HEK293 (cell line): Measurements from ENCODE around the gene DDX23.

ENCODE experiments used
- CTCF ChIA-PET: fragments of 350-600 bp; formaldehyde crosslinking; extraction: SDS; loops from one replicate; lab custom pipeline; 2021; ENCODE audit warnings: antibody characterized with exemption; lab: Yijun Ruan, JAX
- POLR2A ChIA-PET: fragments of 300-600 bp; formaldehyde crosslinking; extraction: SDS; loops from one replicate; lab custom pipeline; 2020; ENCODE audit warnings: antibody characterized with exemption, inconsistent platforms; lab: Yijun Ruan, JAX
- H3K27ac ChIP-seq: fragments of 200-500 bp; sonication (Bioruptor generic); 2 replicates; pipeline ENCODE4 v1.5.1; 2014; ENCODE audit warnings: low read depth, low read length, control low read depth, inconsistent platforms; ENCODE audit errors: extremely low read depth
- H3K36me3 ChIP-seq, 2 experiments: fragments of 200-500 bp in 1 of 2; sonication (Bioruptor generic) in 1 of 2; 1 replicate in 1 of 2; 2 replicates in 1 of 2; pipeline ENCODE4 v1.5.1; 2014 to 2017; ENCODE audit warnings: inconsistent platforms in 2 of 2, low read length in 2 of 2; ENCODE audit not compliant: control insufficient read depth in 2 of 2, insufficient read depth in 1 of 2
- H3K4me1 ChIP-seq: fragments of 200-500 bp; sonication (Bioruptor generic); 2 replicates; pipeline ENCODE4 v1.5.1; 2014; ENCODE audit warnings: mild to moderate bottlenecking, low read length, inconsistent platforms; ENCODE audit not compliant: control insufficient read depth, insufficient read depth
- H3K4me3 ChIP-seq: 2 replicates; pipeline ENCODE4 v1.5.1; 2011; ENCODE audit warnings: low read depth, mild to moderate bottlenecking, control low read depth, low read length, moderate library complexity
- H3K9me3 ChIP-seq: fragments of 200-500 bp; sonication (Bioruptor generic); 2 replicates; pipeline ENCODE4 v1.5.1; 2014; ENCODE audit warnings: low read depth, low read length, inconsistent platforms; ENCODE audit not compliant: control insufficient read depth, insufficient read depth
- ELK4 ChIP-seq: IDR thresholded peaks from 2 replicates; pipeline ENCODE4 v1.6.1; 2011; ENCODE audit warnings: mild to moderate bottlenecking, low read depth, low read length, borderline replicate concordance
- GFI1B ChIP-seq: fragments of 450-650 bp; formaldehyde crosslinking; IDR thresholded peaks from 2 replicates; pipeline ENCODE4 v1.5.1; 2016; ENCODE audit warnings: missing biosample characterization, missing genetic modification characterization
- KLF10 ChIP-seq: fragments of 450-650 bp; IDR thresholded peaks from 2 replicates; pipeline ENCODE4 v1.5.1; 2018; ENCODE audit warnings: missing biosample characterization, mild to moderate bottlenecking, missing genetic modification characterization
- RBAK ChIP-seq: fragments of 450-650 bp; formaldehyde crosslinking; IDR thresholded peaks from 2 replicates; pipeline ENCODE4 v1.5.1; 2016; ENCODE audit warnings: missing biosample characterization, missing genetic modification characterization
- YY2 ChIP-seq: fragments of 450-650 bp; formaldehyde crosslinking; IDR thresholded peaks from 2 replicates; pipeline ENCODE4 v1.5.1; 2016; ENCODE audit warnings: missing biosample characterization, missing genetic modification characterization
- ZBTB44 ChIP-seq: fragments of 450-650 bp; IDR thresholded peaks from 2 replicates; pipeline ENCODE4 v1.5.1; 2018; ENCODE audit warnings: missing biosample characterization, mild to moderate bottlenecking, missing genetic modification characterization
- ZFP41 ChIP-seq: fragments of 450-650 bp; formaldehyde crosslinking; IDR thresholded peaks from 2 replicates; pipeline ENCODE4 v1.5.1; 2016; ENCODE audit warnings: missing biosample characterization, missing genetic modification characterization, borderline replicate concordance
- ZFP69B ChIP-seq: fragments of 450-650 bp; formaldehyde crosslinking; IDR thresholded peaks from 2 replicates; pipeline ENCODE4 v1.5.1; 2016; ENCODE audit warnings: missing biosample characterization, missing genetic modification characterization
- ZNF133 ChIP-seq: fragments of 450-650 bp; formaldehyde crosslinking; IDR thresholded peaks from 2 replicates; pipeline ENCODE4 v1.5.1; 2016; ENCODE audit warnings: missing biosample characterization, missing genetic modification characterization
- ZNF239 ChIP-seq: fragments of 450-650 bp; formaldehyde crosslinking; IDR thresholded peaks from 2 replicates; pipeline ENCODE4 v1.5.1; 2016; ENCODE audit warnings: missing biosample characterization, missing genetic modification characterization
- ZNF404 ChIP-seq: fragments of 450-650 bp; formaldehyde crosslinking; IDR thresholded peaks from 2 replicates; pipeline ENCODE4 v1.5.1; 2017; ENCODE audit warnings: missing biosample characterization, missing genetic modification characterization
- ZNF501 ChIP-seq: fragments of 450-650 bp; formaldehyde crosslinking; IDR thresholded peaks from 2 replicates; pipeline ENCODE4 v1.5.1; 2016; ENCODE audit warnings: missing biosample characterization, missing genetic modification characterization
- ZNF561 ChIP-seq: fragments of 450-650 bp; IDR thresholded peaks from 2 replicates; pipeline ENCODE4 v1.5.1; 2018; ENCODE audit warnings: missing biosample characterization, missing genetic modification characterization, borderline replicate concordance
- ZNF624 ChIP-seq: fragments of 450-650 bp; formaldehyde crosslinking; IDR thresholded peaks from 2 replicates; pipeline ENCODE4 v1.5.1; 2017; ENCODE audit warnings: missing biosample characterization, missing genetic modification characterization
- ZNF629 ChIP-seq: fragments of 450-650 bp; formaldehyde crosslinking; IDR thresholded peaks from 2 replicates; pipeline ENCODE4 v1.5.1; 2017; ENCODE audit warnings: missing biosample characterization, missing genetic modification characterization
- ZNF777 ChIP-seq: fragments of 450-650 bp; formaldehyde crosslinking; IDR thresholded peaks from 2 replicates; pipeline ENCODE4 v1.5.1; 2017; ENCODE audit warnings: missing biosample characterization, missing genetic modification characterization, borderline replicate concordance
- TF ChIP-seq, protein P1 (sequence below): fragments of 450-650 bp; formaldehyde crosslinking; IDR thresholded peaks from 2 replicates; pipeline ENCODE4 v1.5.1; 2016; ENCODE audit warnings: missing biosample characterization, missing genetic modification characterization, borderline replicate concordance
- TF ChIP-seq, protein P2 (sequence below): fragments of 450-650 bp; formaldehyde crosslinking; IDR thresholded peaks from 2 replicates; pipeline ENCODE4 v1.5.1; 2016; ENCODE audit warnings: missing biosample characterization, missing genetic modification characterization

The DDX23 gene

DNA sequence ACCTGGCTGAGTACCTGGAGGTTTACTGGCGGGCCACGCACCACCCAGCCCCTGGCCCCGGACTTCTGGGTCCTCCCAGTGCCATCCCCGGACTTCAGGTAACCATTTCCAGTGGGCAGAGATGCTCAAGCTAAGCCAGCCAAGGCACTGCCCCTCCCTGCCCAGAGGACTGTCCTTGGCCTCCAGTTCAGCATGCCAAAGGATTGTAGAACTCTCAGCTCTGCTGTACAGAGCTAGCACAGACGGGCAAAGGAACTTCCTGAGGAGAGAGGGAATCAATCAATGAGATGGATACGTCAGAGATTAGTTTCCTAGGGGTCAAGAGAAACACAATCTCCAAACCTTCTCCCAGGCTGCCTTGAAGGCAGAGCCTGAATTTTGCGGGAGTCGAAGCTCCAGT lies 24.9 kb downstream of the DDX23 start:
- Histone ChIP-seq H3K9me3 (no peaks in the 10 kb centered on the region), H3K4me3 (no peak overlapping the region), H3K4me1 (no peaks in the 10 kb centered on the region), H3K27ac (no peak overlapping the region), H3K36me3 (peaks cover 5 to 90% of the 10 kb centered on the region in 2 experiments; a peak in 2 of 3 replicates)
- ChIA-PET POLR2A (interaction anchor here (0.8 to 2.8 kb wide), 5 partner anchors 8 to 64 kb away, joined by 3 to 11 read pairs (median 4); no protein-coding TSS in a partner anchor), CTCF (interaction anchor here (0.5 to 6.0 kb wide), 3 partner anchors 12 to 64 kb away, joined by 3 to 42 read pairs (median 4); no protein-coding TSS in a partner anchor)
- TF ChIP-seq ELK4 (no peak), ZNF239 (tag by site-specific recombination) (no peak), ZFP69B (tag by site-specific recombination) (no peak), ZFP41 (tag by site-specific recombination) (no peak), ZNF133 (tag by site-specific recombination) (no peak), YY2 (tag by site-specific recombination) (no peak), ZNF624 (tag by site-specific recombination) (no peak), ZNF501 (tag by site-specific recombination) (no peak), ZNF404 (tag by site-specific recombination) (no peak), ZNF561 (tag by site-specific recombination) (no peak), ZBTB44 (tag by site-specific recombination) (no peak), GFI1B (tag by site-specific recombination) (no peak), RBAK (no peak), KLF10 (tag by site-specific recombination) (no peak), ZNF777 (tag by site-specific recombination) (no peak), ZNF629 (tag by site-specific recombination) (no peak)
- TF ChIP-seq, protein P1, sequence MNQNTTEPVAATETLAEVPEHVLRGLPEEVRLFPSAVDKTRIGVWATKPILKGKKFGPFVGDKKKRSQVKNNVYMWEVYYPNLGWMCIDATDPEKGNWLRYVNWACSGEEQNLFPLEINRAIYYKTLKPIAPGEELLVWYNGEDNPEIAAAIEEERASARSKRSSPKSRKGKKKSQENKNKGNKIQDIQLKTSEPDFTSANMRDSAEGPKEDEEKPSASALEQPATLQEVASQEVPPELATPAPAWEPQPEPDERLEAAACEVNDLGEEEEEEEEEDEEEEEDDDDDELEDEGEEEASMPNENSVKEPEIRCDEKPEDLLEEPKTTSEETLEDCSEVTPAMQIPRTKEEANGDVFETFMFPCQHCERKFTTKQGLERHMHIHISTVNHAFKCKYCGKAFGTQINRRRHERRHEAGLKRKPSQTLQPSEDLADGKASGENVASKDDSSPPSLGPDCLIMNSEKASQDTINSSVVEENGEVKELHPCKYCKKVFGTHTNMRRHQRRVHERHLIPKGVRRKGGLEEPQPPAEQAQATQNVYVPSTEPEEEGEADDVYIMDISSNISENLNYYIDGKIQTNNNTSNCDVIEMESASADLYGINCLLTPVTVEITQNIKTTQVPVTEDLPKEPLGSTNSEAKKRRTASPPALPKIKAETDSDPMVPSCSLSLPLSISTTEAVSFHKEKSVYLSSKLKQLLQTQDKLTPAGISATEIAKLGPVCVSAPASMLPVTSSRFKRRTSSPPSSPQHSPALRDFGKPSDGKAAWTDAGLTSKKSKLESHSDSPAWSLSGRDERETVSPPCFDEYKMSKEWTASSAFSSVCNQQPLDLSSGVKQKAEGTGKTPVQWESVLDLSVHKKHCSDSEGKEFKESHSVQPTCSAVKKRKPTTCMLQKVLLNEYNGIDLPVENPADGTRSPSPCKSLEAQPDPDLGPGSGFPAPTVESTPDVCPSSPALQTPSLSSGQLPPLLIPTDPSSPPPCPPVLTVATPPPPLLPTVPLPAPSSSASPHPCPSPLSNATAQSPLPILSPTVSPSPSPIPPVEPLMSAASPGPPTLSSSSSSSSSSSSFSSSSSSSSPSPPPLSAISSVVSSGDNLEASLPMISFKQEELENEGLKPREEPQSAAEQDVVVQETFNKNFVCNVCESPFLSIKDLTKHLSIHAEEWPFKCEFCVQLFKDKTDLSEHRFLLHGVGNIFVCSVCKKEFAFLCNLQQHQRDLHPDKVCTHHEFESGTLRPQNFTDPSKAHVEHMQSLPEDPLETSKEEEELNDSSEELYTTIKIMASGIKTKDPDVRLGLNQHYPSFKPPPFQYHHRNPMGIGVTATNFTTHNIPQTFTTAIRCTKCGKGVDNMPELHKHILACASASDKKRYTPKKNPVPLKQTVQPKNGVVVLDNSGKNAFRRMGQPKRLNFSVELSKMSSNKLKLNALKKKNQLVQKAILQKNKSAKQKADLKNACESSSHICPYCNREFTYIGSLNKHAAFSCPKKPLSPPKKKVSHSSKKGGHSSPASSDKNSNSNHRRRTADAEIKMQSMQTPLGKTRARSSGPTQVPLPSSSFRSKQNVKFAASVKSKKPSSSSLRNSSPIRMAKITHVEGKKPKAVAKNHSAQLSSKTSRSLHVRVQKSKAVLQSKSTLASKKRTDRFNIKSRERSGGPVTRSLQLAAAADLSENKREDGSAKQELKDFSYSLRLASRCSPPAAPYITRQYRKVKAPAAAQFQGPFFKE (tag by site-specific recombination): no peak
- TF ChIP-seq, protein P2, sequence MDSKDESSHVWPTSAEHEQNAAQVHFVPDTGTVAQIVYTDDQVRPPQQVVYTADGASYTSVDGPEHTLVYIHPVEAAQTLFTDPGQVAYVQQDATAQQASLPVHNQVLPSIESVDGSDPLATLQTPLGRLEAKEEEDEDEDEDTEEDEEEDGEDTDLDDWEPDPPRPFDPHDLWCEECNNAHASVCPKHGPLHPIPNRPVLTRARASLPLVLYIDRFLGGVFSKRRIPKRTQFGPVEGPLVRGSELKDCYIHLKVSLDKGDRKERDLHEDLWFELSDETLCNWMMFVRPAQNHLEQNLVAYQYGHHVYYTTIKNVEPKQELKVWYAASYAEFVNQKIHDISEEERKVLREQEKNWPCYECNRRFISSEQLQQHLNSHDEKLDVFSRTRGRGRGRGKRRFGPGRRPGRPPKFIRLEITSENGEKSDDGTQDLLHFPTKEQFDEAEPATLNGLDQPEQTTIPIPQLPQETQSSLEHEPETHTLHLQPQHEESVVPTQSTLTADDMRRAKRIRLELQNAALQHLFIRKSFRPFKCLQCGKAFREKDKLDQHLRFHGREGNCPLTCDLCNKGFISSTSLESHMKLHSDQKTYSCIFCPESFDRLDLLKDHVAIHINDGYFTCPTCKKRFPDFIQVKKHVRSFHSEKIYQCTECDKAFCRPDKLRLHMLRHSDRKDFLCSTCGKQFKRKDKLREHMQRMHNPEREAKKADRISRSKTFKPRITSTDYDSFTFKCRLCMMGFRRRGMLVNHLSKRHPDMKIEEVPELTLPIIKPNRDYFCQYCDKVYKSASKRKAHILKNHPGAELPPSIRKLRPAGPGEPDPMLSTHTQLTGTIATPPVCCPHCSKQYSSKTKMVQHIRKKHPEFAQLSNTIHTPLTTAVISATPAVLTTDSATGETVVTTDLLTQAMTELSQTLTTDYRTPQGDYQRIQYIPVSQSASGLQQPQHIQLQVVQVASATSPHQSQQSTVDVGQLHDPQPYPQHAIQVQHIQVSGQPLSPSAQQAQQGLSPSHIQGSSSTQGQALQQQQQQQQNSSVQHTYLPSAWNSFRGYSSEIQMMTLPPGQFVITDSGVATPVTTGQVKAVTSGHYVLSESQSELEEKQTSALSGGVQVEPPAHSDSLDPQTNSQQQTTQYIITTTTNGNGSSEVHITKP (tag by site-specific recombination): no peak
